HuH-7 (cell line): ENCODE data around the gene DOCK1.

Experiments used
- DNase-seq: peaks from one replicate; pipeline ENCODE4 v3.0.0; 2011; ENCODE audit warnings: low spot score

The DOCK1 gene

GRCh38 chr10:127145173-127145572 lies 239.9 kb downstream of the DOCK1 start:
- no peak for DNase-seq

DNA sequence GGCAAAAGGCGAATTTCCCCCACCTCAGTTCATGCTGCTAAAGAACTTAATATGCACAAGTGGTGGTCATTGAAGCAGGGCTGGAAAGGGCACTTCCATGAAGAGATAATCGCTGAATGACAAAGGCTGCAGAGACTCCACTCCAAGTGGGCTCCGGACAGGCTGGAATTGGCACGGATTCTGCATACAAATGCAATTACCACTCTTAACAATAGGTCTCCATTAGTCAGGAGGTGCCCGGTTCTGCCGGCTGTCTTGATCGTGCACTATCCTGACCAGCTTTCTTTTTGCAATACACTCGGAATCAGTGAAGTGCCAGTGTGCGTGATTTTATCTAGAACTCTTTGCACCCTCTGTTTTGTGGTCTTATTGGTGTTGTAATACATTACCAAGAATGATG lies 241.4 kb downstream of the DOCK1 start:
- no peak for DNase-seq

- DNase-seq = no peak
Observed at GRCh38 chr10:127148066-127148932, 243.1 kb downstream of the DOCK1 start.

- DNase-seq = no peak
Observed at GRCh38 chr10:127148933-127149220, 243.6 kb downstream of the DOCK1 start.

- DNase-seq = no peak
Observed at GRCh38 chr10:127149501-127150081, 244.4 kb downstream of the DOCK1 start.

DNA sequence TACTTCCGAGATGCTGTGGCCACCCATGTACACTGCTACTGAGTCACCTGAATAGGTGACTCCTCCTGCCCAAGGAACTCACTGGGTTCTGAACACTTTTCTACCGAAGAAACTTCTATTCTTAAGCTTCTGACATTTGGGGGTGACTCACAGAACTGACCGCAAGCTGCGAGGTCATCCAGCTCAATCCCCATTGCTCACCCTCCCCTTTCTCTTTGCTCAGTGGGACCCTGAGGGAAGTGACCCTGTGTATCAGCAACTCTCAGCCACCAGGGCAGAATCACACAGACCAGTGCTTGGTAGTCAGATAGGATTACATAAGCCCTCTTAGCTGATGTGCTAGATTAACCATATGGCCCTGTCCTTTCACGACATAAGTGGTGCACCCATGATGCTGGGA lies 244.9 kb downstream of the DOCK1 start:
- DNase-seq = no peak

GRCh38 chr10:127151541-127151940 lies 246.3 kb downstream of the DOCK1 start:
- DNase-seq = no peak

DNA sequence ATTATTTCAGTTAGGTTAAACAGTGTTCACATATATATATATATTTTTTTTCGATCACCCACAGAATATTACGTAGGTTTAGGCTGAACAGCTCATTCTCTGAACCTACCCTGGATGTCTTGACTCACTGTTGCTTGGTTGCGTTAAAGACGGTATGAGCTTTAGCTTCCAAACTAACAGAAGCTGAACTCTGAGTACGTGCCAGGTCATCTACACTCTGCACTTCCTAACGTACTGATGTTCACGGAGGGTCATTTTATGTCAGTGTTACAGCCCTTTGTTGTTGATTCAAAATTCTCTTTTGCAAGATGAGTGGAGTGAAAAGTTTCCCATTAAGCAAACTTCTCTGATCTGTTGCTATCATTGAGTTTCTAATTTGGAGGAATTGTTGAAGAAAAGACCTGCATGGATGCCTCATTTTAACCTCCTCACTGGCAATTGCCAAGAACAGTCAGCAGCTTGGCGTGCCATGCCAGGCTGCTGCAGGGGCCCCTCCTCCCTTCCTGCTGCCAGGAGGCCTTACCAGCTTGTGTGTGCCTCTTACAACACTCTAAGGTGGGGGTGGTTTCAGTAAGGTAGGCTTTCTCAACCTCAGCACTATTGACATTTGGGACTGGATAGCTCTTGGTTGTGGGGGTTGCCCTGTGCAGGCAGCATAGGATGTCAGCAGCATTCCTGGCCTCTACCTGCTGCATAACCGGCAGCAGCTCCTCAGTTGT lies 246.9 kb downstream of the DOCK1 start:
- no peak for DNase-seq

DNA sequence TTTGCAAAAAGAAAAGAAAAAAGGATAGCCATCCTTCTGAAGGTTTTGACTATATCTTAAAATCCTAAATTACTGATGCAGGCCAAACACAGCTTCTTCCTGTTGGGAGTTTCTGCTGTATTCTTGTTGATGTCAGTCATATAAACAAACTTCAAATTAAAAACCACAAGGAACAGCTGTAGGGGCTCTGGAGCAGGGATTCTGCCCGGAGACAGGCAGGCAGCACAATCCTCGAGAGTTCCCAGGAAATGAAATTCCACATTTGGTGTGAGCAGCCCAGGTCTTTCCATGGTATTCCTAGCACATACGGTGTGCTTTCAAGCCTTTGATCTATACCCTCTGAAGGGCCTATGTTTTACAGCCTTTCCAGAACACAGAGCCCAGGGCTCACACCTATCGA lies 248.0 kb downstream of the DOCK1 start:
- DNase-seq = no peak

DNA sequence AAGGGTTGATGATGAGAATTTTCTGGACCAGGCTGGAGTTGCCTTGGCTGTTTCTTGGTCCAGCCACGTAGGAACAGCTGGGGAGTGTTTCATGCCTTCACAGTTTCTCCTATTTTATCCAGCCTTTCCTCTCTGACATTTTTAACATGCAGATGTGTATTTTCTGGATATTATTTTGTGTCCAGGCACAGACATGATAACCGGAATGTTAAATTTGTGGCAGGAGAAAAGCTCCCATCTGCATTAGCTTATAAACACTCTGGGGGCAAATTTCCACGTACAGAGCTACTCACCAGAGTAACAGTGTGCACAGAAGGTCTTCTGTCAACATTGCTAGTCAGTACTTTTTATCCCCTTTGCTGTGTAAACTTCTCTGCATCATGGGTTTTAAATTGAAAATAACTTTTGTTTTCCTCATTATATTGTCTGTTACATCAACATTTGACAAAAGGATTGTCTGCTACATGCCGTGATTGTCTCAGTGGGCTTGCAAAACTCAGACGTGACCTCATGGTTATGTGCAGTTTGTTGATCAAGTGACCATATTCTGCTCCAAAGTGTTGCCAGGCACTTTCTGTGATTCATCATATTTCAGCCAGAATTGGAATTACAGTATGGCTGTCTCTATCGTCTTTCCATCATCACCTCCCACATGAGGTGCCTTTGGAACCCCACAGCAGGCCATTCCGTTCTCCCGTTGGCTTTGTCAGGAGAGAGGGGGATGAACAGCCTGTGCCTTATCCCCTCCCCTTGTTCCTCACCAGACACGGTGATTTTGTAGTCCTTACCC lies 249.8 kb downstream of the DOCK1 start:
- no peak for DNase-seq

DNA sequence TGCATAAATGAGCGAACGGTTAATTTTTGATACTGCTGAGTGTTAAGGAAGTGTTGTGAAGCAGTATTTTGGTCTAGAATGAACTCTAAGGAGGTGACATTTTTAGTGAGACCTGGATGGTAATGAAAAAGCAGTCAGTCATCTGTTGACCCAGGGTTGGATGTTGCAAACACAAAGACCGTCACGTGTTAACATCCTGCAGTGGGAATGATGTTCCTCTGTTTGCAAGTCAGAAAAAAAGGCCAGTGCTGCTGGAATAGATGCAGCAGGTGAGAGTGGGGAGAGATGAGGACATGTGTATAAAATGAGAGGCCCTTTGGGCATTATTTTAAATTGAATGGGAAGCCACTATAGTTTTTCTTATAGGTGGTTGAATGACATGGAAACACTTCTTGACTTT lies 251.9 kb downstream of the DOCK1 start:
- no peak for DNase-seq

DNA sequence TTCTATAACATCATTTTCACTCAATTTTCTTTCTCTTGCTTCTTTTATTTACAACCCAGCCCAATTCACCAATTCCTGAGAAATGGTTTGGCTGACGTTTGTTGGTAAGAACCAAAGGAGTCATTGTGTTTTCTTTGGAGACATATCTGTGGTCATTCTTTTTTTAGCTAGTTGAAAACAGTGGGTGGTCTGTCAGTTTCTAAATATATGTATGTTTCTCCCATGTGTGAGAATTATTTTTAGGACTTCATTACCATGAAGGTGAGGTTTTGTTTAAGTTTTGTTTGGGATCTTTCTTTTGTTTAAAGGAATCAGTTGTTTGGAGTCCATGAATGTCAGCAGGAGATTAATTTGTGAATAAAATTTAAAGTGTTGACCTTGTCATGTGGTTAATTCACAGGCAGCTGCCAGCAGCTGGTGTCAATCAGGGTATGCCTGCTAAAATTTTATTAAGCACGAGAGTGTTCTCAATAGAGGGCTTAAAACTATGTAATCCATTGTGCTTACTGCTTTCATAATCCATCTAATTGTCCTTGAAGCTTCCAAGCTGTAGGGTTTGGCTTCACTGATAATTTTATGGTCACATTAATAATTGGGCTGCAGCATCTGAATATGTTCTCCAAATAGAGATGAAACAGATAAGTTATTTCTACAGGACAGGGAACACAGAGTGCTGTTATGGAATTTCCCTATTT lies 252.4 kb downstream of the DOCK1 start:
- no peak for DNase-seq

- DNase-seq = no peak
Observed at GRCh38 chr10:127158662-127159061, 253.4 kb downstream of the DOCK1 start.

DNA sequence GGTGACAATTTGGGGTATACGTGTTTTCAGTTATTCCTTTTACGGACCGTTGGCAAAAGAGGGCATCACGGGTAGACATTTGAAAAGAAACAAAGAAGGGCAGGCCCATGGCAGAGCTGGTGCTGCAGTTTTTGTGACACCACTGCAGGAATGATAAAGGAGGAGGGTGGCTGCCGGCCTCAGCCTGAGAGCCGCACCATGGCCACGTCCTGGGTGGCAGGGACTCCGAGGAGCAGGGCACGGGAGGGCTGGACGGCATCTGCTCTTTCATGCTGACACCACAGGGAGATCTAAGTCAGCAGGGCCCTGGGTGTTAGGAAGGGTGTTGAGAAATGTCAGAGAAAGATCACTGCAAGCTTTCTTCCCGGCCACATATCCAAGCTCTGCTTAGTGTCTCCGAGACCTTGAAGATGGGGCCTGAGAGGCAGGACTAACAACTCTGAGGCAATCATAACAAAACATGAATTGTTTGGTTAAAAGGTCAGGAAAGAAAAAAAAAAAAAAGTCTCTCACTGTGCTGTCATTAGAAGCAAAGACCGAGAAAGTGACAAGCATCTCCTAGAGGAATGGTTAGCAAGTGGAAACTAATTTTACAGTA lies 254.5 kb downstream of the DOCK1 start:
- DNase-seq = no peak

GRCh38 chr10:127161482-127161881 lies 256.3 kb downstream of the DOCK1 start:
- DNase-seq = no peak

DNA sequence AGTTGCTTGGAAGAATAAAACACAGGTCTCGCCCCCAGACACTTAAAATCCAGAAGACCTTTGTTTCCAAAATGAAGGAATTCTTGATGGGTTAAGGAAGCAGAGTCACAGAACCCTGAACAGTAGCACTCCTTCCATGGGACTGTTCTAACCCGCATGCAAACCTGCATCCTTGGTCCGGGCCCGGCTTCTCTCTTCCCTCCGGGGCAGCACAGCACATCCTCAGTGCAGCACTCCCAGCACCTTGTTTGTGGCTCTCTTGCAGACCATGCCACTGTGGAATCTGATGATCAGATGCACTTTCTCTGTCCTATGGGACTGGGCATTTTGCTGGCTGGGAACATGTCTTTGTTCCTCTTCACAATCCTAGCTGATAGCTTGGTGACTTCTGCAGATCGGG lies 257.6 kb downstream of the DOCK1 start:
- no peak for DNase-seq

- DNase-seq = no peak
Observed at GRCh38 chr10:127168261-127168660, 263.0 kb downstream of the DOCK1 start.

- no peak for DNase-seq
Observed at GRCh38 chr10:127174866-127175265, 269.6 kb downstream of the DOCK1 start.

DNA sequence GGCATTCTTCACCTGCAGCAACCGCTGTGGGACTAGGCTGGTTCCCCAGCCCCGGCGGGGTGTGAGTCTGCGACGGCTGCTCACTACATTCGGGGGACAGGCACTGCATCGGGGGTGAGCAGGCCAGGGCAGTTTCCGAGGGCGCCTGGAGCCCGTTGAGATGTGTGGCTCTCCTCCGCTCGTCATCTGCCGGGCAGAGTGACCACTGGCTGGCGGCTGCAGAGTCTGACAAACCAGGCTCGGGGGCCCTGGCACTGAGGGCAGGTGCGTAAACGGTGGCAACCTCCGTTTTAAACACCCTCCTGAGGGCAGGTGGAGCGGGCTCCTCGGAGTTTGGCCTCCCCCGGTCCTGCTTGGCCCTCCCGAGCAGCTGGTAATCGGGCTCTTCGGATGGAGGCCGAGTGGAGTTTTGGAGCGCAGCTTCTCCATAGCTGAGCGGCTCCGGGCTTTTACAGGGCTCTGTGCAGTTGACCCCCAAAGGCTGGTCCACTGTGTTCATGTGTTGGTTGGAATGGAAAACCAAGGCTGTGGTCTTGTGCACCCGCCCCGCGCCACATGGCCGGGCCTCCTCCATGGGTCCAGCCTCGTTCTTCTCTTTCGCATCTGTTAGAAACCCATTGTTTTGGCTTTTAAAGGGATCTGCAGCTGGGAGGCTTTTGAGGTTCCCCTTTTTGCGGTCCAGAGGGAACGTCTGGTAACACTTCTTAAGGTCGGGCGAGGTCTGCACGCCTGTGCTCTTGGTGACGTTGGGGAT lies 270.3 kb downstream of the DOCK1 start:
- DNase-seq = no peak

GRCh38 chr10:127176649-127177048 lies 271.4 kb downstream of the DOCK1 start:
- DNase-seq = no peak
